Mammary epithelial cell (primary cell): ENCODE measurements around the gene TMEFF2.

Experiments used
- EZH2 ChIP-seq: IDR thresholded peaks from 2 replicates; pipeline ENCODE4 v1.6.1; 2012; ENCODE audit warnings: low read length, inconsistent platforms, borderline replicate concordance
- TF ChIP-seq, protein P1 (sequence below), 2 donors: IDR thresholded peaks in 1 of 2; conservative IDR thresholded peaks in 1 of 2; 2 replicates each; pipeline ENCODE4 v1.5.1; 2011 to 2012; ENCODE audit warnings: inconsistent platforms in 2 of 2, low read length in 2 of 2, mild to moderate bottlenecking in 2 of 2, control low read depth in 1 of 2, low read depth in 1 of 2; ENCODE audit not compliant: insufficient read depth in 1 of 2; ENCODE audit errors: extremely low read depth in 1 of 2

DNA sequence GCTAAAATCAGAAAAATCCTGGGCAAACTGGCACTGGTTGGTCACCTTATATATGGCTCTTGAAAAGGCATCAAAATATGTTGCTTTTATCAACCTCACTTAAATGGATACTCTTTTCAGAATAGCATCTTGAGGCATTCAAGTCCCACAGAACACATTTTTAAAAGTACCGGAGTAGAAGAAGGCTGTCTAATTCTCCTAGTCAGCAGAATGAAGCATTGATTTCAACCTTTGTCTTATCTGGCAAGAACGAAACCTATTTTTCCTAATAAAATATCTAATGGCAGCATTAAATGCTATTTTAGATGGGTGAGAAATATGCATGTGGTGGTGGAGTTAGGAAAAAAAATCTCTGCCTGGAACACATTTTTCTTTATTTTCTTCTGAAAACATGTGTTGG is 27.8 kb downstream of the TMEFF2 start:
- TF ChIP-seq, protein P1, sequence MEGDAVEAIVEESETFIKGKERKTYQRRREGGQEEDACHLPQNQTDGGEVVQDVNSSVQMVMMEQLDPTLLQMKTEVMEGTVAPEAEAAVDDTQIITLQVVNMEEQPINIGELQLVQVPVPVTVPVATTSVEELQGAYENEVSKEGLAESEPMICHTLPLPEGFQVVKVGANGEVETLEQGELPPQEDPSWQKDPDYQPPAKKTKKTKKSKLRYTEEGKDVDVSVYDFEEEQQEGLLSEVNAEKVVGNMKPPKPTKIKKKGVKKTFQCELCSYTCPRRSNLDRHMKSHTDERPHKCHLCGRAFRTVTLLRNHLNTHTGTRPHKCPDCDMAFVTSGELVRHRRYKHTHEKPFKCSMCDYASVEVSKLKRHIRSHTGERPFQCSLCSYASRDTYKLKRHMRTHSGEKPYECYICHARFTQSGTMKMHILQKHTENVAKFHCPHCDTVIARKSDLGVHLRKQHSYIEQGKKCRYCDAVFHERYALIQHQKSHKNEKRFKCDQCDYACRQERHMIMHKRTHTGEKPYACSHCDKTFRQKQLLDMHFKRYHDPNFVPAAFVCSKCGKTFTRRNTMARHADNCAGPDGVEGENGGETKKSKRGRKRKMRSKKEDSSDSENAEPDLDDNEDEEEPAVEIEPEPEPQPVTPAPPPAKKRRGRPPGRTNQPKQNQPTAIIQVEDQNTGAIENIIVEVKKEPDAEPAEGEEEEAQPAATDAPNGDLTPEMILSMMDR (conservative IDR thresholded peaks at IDR 0.05 in 1 of 2, IDR thresholded peaks at IDR 0.05 in 1 of 2; ENCODE audit: extremely low read depth in 1 of 2, insufficient read depth in 1 of 2, low read depth in 1 of 2, low read length in 2 of 2): no peak
- no peak for TF ChIP-seq EZH2
